HUES48 (cell line): ENCODE results near the gene SGK2.

ENCODE experiments used
- H3K27ac ChIP-seq: one replicate; pipeline ENCODE4 v1.7.0; 2013; ENCODE audit warnings: low read depth, low read length, inconsistent platforms
- H3K27me3 ChIP-seq: 2 replicates; pipeline ENCODE4 v1.6.1; 2013; ENCODE audit warnings: mild to moderate bottlenecking, low read length; ENCODE audit not compliant: control insufficient read depth, insufficient read depth
- H3K36me3 ChIP-seq: 2 replicates; pipeline ENCODE4 v1.6.1; 2013; ENCODE audit warnings: low read length; ENCODE audit not compliant: control insufficient read depth, insufficient read depth
- H3K4me1 ChIP-seq: 2 replicates; pipeline ENCODE4 v1.6.1; 2013; ENCODE audit warnings: mild to moderate bottlenecking, low read length; ENCODE audit not compliant: control insufficient read depth, insufficient read depth
- H3K4me3 ChIP-seq: 2 replicates; pipeline ENCODE4 v1.5.1; 2013; ENCODE audit warnings: mild to moderate bottlenecking, low read depth, low read length
- H3K9ac ChIP-seq: 2 replicates; pipeline ENCODE4 v1.6.1; 2013; ENCODE audit warnings: mild to moderate bottlenecking, low read depth, low read length, moderate library complexity
- H3K9me3 ChIP-seq: 2 replicates; pipeline ENCODE4 v1.6.1; 2013; ENCODE audit warnings: low read length; ENCODE audit not compliant: control insufficient read depth, insufficient read depth

SGK2 gene

DNA sequence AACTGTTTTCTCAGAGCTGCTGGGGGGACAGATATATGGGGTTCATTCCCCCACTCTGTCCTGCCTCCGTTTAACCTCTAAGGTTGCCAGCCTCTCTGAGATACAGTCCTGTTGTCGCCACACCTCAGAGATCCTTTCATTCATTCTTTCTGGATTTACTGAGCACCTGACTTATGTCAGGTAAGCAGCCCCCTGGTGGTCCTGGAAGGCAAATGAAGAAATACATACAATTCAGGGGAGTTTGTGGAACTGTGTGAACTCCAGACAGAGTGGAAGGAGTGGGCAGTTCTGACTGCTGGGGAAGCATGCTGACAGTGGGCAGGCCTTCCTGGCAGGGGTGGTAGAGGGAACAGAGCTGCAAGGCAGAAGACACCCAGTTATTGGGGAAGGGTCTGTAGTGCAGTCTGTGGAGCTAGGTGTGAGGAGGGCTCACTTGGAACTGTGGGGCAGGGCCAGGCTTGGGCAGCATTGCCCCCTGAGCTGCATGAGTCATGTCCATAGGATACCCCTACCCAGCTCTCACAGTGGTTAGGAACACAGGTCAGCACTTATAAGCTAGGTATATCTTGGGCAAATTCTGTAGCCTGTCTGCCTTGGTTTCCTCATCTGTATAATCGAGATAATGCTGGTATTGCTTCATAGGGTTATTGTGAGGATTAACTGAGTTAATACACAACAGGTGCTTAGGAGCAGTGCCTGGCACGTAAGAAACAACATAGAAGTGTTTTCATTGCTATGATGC lies 12.8 kb upstream of the SGK2 start:
- Histone ChIP-seq H3K27me3 (no peaks in the 10 kb centered on the region), H3K27ac (no peak overlapping the region), H3K9me3 (0 out of 2 replicates have a peak, but pooled peaks cover 4% of the 10 kb centered on the region), H3K4me1 (no peaks in the 10 kb centered on the region; the same call in 1 of the 2 replicates), H3K4me3 (no peak overlapping the region), H3K36me3 (peaks cover 11% of the 10 kb centered on the region), H3K9ac (no peak overlapping the region)

DNA sequence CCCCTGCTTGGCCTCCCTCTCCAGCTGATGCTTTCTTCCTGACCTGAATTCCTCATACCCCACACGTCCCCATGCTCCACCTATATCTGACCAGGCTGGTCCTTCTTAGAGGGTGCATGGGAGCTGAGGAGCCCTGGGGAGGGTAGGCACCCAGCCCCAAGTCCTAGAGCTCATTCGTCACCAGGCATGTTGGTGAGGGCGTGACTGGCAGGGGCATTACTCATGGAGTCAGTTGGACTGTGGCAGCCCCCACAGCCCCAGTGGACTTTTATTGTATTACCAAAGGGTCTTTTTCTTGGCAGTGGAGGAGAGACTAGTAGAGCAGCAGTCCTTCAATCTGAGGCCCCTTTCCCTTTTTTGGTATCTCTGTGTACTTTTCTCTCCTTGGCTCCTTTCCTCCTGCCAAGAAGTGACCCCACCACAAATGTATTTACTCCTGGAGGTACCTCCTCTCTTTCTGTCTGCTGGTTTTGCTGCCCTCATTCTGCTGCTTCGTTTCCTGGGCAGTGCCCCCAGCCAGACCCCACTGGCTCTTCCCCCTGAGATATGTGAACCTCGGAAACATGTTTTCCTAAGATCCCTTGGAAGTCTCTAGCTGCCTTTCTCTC lies 10.4 kb upstream of the SGK2 start:
- peaks cover 5% of the 10 kb centered on the region; the same call in 1 of the 2 replicates for H3K36me3 ChIP-seq
- H3K4me1 ChIP-seq = peaks cover 2% of the 10 kb centered on the region; the same call in 1 of the 2 replicates
- no peaks in the 10 kb centered on the region for H3K27me3 ChIP-seq
- H3K9ac ChIP-seq = no peak overlapping the region
- 0 out of 2 replicates have a peak, but pooled peaks cover 4% of the 10 kb centered on the region for H3K9me3 ChIP-seq
- H3K4me3 ChIP-seq = no peak overlapping the region
- H3K27ac ChIP-seq = no peak overlapping the region

DNA sequence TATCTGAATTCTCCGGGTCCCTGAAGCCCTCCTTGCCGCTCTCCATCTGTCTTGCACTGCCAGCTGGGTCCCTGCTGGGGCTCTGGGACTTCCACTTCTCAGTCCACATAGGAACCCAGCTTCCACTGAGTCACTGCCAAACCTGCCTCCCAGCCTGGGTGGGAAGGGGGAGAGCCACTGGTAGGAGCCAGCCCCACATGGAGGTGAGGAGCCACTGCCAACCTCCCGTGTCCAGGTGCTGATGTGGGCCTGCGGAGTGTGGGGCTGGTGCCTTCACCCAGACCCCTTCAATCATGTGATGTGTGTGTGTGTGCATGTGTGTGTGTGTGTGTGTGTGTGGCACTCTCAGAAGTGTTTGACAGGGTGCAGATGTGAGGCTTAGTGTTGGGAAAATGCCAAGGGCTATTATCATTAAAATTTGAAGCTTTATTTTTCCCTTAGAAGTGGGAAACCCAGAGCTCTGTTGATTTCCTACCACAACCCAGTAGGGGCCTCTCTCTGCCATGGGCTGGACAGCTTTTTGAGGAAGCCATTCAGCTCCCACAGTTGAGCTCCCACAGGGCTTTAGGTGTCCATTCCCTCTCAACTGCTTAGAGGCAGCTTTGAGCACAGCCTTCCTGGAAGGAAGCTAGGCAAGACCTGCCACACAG lies 9.3 kb upstream of the SGK2 start:
- Histone ChIP-seq H3K36me3 (peaks cover 5% of the 10 kb centered on the region; the same call in 1 of the 2 replicates), H3K27me3 (no peaks in the 10 kb centered on the region), H3K9me3 (0 out of 2 replicates have a peak, but pooled peaks cover 4% of the 10 kb centered on the region), H3K27ac (no peak overlapping the region), H3K9ac (no peak overlapping the region), H3K4me3 (no peak overlapping the region), H3K4me1 (peaks cover 2% of the 10 kb centered on the region; the same call in 1 of the 2 replicates)

DNA sequence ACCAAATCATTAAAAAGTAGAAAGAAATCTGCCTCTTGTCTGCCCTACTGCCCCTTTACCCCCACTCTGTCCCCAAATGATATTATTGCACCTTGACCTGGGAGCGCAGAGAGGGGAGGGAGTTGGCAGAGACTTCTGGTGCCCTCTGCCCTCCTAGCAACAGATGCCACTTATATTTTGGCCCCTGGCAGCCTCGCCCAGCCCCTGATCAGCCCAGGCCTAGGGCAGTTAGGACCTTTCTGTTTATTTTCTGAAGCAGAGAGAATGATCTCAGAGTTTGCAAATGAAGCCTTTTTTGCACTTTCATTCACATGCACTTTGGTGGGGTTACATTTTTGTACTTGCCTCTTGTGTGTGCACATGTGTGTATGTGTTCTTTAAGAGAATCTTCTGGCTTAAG lies 8.4 kb upstream of the SGK2 start:
- Histone ChIP-seq H3K9me3 (0 out of 2 replicates have a peak, but pooled peaks cover 4% of the 10 kb centered on the region), H3K4me3 (no peak overlapping the region), H3K36me3 (peaks cover under 1% of the 10 kb centered on the region; the same call in 1 of the 2 replicates), H3K4me1 (peaks cover 2% of the 10 kb centered on the region; the same call in 1 of the 2 replicates), H3K9ac (no peak overlapping the region), H3K27me3 (no peaks in the 10 kb centered on the region), H3K27ac (no peak overlapping the region)

DNA sequence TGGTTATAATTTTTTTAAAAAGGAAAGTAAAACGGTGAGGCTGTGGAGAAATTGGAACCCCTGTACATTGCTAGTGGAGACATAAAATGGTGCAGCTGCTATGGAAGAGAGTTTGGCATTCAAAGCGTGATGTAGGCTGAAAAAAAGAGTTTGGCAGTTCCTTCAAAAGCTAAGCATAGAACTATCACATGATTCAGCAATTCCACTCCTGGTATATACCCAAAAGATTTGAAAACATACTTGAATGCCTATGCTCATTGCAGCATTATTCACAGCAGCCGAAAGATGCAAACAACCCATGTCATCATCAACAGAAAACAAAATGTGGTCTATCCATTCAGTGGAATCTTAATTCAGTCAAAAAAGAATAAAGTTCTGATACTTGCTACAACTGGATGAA lies 4.5 kb upstream of the SGK2 start:
- Histone ChIP-seq H3K9ac (no peak overlapping the region), H3K36me3 (no peaks in the 10 kb centered on the region), H3K4me1 (peaks cover 2% of the 10 kb centered on the region; the same call in 1 of the 2 replicates), H3K4me3 (no peak overlapping the region), H3K27me3 (no peaks in the 10 kb centered on the region), H3K9me3 (no peaks in the 10 kb centered on the region), H3K27ac (no peak overlapping the region)

DNA sequence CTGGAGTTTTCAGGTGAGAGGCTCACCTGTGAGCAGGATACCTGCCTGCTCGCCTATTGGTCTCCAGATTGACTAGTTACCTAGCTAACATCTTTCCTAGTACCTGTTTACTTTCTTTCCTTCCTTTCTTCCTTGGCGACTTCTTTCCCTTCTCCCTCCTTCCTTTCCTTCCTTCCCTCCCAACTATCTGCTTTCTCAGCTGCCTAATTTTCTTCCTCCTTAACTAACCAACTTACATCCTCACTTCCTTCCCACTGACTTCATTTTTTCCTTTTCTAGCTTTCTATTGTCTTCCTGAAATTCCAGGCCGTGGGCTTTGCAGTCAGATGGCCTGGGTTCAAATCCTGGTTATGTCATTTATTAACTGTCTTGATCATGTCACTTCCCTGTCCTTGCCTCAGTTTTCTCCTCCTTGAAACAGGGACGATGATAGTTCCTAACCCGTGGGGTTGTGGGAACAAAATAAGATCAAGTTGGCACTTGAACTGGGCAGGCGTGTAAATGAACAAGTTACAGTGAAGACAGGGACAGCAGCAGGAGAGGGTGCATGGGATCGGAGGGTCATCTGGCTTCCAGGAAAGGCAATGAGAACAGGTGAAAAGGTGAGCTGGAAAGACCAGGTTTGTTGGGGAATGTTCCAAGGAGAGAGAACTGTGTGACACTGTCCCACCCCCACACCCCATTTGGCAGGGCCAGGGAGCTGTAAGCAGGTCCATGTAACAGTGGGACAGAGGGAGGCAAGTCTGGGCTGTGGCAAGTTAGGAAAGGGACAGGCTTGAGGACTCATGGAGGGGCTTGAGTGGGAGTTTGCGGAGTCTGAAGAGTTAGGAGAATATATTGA lies 540 bp downstream of the SGK2 start:
- Histone ChIP-seq H3K4me1 (no peaks in the 10 kb centered on the region), H3K27me3 (no peaks in the 10 kb centered on the region), H3K4me3 (no peak overlapping the region), H3K9ac (no peak overlapping the region), H3K9me3 (no peaks in the 10 kb centered on the region), H3K27ac (no peak overlapping the region), H3K36me3 (no peaks in the 10 kb centered on the region)

DNA sequence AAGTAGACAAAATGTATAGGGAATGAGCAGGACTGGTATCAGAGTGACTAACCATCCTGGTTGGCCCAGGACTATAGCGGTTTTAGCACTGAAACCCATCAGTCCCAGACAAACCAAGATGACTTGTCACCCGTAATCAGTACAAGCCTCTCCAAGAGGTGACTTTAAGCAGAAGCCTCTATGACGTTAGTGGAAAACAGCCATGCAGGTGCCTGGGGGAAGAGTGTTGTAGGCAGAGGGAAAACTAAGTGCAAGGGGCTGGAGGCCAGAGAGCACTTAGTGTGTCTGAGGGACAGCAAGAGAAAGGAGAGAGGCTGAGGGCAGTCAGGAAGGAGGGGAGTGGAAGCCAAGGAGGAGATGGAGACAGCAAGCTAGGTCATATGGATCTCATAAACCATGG lies 2.1 kb downstream of the SGK2 start:
- no peaks in the 10 kb centered on the region for H3K36me3 ChIP-seq
- H3K27ac ChIP-seq = no peak overlapping the region
- no peaks in the 10 kb centered on the region for H3K4me1 ChIP-seq
- no peak overlapping the region for H3K9ac ChIP-seq
- H3K27me3 ChIP-seq = no peaks in the 10 kb centered on the region
- H3K9me3 ChIP-seq = no peaks in the 10 kb centered on the region
- H3K4me3 ChIP-seq = no peak overlapping the region

DNA sequence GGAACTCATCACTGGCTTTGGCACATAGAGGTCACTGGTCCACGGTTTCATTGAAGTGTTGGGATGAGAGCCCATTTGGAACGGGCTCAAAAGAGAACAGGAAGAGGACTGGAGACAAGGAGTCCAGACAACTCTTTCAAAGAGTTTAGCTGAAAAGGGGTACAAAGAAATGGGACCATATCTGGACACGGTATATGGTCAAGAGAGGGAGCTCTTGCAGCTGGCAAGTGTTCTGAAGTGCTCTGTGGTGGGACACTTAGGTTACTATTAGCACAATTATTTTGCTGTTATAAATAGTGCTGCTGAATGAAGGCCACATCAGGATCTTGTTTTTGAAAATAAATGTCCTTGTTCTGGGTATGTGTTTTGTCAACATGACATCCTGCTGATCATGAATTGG lies 4.6 kb downstream of the SGK2 start:
- Histone ChIP-seq H3K4me3 (no peak overlapping the region), H3K4me1 (no peaks in the 10 kb centered on the region)

DNA sequence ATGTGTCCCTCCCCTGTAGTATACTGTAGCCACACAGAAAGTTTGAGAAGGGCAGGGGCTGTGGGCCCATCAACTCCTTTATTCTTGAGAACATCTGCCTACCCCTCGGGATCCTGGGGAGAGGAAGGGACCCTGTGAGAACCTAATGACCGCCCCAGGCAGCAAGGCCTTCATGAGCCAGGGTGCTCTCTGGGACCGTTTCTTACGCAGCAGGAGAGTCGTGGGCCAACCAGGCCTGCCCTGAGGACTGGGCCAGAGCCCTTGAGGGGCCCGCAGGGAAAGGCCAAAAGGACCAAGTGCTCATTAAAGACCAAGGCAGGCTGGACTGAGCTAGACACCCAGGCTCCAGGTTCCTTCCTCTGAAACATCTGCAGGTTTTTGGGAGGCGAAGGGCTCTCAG lies 5.2 kb downstream of the SGK2 start:
- H3K9ac ChIP-seq = no peak overlapping the region
- H3K27me3 ChIP-seq = no peaks in the 10 kb centered on the region
- H3K36me3 ChIP-seq = no peaks in the 10 kb centered on the region
- H3K4me3 ChIP-seq = no peak overlapping the region
- H3K27ac ChIP-seq = no peak overlapping the region
- H3K4me1 ChIP-seq = no peaks in the 10 kb centered on the region
- H3K9me3 ChIP-seq = no peaks in the 10 kb centered on the region

More for the DNA sequence above, 4.6 kb downstream of the SGK2 start:
- Histone ChIP-seq H3K27ac (no peak overlapping the region), H3K9me3 (no peaks in the 10 kb centered on the region), H3K27me3 (no peaks in the 10 kb centered on the region), H3K9ac (no peak overlapping the region), H3K36me3 (no peaks in the 10 kb centered on the region)

DNA sequence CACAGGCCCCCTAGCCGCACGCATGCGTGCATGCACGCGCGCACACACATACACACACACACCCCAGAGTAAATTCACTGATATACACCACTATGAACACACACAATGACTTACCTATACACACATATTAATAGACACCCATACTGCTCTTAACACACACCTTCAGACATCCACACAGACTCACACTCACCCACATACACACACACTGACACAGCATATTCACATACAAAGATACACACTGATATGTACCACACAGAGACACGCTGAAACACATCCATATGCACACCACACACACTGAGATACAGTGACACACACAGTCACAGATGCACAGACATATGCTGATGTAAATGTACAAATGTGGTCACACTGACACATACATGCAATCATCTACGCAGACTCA lies 5.6 kb downstream of the SGK2 start:
- Histone ChIP-seq H3K36me3 (no peaks in the 10 kb centered on the region), H3K9me3 (no peaks in the 10 kb centered on the region), H3K27ac (no peak overlapping the region), H3K4me1 (no peaks in the 10 kb centered on the region), H3K9ac (no peak overlapping the region), H3K27me3 (no peaks in the 10 kb centered on the region), H3K4me3 (no peak overlapping the region)
